ENCODE data around the gene ZMYND8.
"Not testable (repeated sequence)": the region's sequence is repeated elsewhere in the genome, so short reads cannot be mapped to it uniquely, and the experiment has no call there.

Gene ZMYND8

DNA sequence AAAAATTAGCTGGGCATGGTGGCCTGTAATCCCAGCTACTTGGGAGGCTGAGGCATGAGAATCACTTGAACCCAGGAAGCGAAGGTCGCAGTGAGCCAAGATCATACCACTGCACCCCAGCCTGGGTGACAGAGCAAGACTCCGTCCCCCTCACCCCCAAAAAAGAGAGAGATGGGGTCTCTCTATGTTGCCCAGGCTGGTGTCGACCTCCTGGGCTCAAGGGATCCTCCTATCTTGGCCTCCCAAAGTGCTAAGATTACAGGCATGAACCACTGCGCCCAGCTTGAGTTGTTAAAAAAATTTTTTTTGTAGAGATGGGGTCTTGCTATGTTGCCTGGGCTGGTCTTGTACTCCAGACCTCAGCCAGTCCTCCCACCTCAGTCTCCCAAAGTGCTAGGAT, 29.5 kb upstream of the ZMYND8 start:
- H3K36me3 ChIP-seq (ENCODE audit: control insufficient read depth in 1 of 2, insufficient read depth in 2 of 2, low read length in 2 of 2); H3K4me1 ChIP-seq (ENCODE audit: control insufficient read depth in 1 of 2, insufficient read depth in 2 of 2, low read length in 2 of 2); H3K27me3 ChIP-seq (ENCODE audit: low read depth, low read length); H3K4me3 ChIP-seq (ENCODE audit: low read depth in 1 of 2, low read length in 2 of 2); H3K9me3 ChIP-seq (ENCODE audit: control insufficient read depth in 1 of 2, low read length in 2 of 2); H3K27ac ChIP-seq (ENCODE audit: low read length): not testable (repeated sequence)

GRCh38 chr20:47382746-47383415, 26.4 kb upstream of the ZMYND8 start:
- H3K36me3 ChIP-seq (ENCODE audit: control insufficient read depth in 1 of 2, insufficient read depth in 2 of 2, low read length in 2 of 2), result no peaks in the 10 kb centered on the region
- peaks cover 0 to 6% of the 10 kb centered on the region in 2 donors for H3K4me1 ChIP-seq (ENCODE audit: control insufficient read depth in 1 of 2, insufficient read depth in 2 of 2, low read length in 2 of 2)
- no peak overlapping the region for H3K27ac ChIP-seq (ENCODE audit: low read length)
- no peak overlapping the region for H3K4me3 ChIP-seq (ENCODE audit: low read depth in 1 of 2, low read length in 2 of 2)
- H3K27me3 ChIP-seq (ENCODE audit: low read depth, low read length), result no peaks in the 10 kb centered on the region
- no peaks in the 10 kb centered on the region for H3K9me3 ChIP-seq (ENCODE audit: control insufficient read depth in 1 of 2, low read length in 2 of 2)

DNA sequence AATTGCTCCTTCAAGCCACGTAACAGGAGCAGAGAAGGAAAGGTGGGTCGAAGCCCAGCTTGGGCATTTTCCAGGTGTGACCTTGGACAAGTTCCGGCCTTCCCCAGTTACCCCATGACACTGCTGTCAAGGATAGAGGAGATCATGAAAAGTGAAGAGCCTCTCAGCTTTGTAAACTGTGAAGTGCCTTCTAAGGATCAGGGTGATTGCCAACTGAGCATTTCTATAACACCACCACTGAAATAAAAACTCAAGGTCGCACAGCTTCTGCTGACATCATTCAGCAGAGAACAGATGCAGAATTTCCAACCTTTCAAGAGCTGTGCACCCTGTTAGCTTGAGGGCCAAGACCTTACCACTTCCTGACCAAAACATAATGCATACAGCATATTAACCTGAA, 24.0 kb upstream of the ZMYND8 start:
- Histone ChIP-seq H3K27ac (ENCODE audit: low read length) (no peak overlapping the region), H3K4me3 (ENCODE audit: low read depth in 1 of 2, low read length in 2 of 2) (no peak overlapping the region), H3K36me3 (ENCODE audit: control insufficient read depth in 1 of 2, insufficient read depth in 2 of 2, low read length in 2 of 2) (no peaks in the 10 kb centered on the region), H3K4me1 (ENCODE audit: control insufficient read depth in 1 of 2, insufficient read depth in 2 of 2, low read length in 2 of 2) (peaks cover 0 to 6% of the 10 kb centered on the region in 2 donors), H3K9me3 (ENCODE audit: control insufficient read depth in 1 of 2, low read length in 2 of 2) (no peaks in the 10 kb centered on the region), H3K27me3 (ENCODE audit: low read depth, low read length) (no peaks in the 10 kb centered on the region)

DNA sequence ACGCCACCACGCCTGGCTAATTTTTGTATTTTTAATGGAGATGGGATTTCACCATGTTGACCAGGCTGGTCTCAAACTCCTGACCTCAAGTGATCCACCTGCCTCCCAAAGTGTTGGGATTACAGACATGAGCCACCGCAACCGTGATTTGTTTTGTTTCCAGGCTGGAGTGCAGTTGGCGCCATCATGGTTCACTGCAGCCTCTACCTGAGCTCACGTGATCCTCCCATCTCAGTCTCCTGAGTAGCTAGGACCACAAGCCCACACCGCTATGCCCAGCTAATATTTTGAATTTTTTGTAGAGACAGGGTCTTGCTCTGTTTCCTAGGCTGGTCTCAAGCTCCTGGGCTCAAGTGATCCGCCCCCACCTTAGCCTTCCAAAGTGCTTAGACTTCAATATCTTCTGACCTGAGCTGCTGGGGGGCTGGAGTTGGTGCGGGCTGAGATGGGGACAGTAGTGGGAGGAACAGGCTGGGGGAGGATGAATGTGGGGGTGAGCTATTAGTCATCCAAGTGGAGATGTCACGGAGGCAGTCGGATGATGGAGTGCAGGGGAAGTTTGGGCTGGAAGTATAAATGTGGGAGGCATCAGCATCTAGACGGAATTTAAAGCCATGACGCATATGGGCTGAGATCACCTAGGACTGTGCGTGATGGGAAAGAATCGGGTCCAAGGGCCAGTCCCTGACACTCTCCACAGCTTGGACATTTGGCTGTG, 23.1 kb upstream of the ZMYND8 start:
- H3K36me3 ChIP-seq (ENCODE audit: control insufficient read depth in 1 of 2, insufficient read depth in 2 of 2, low read length in 2 of 2), result no peaks in the 10 kb centered on the region
- H3K27me3 ChIP-seq (ENCODE audit: low read depth, low read length), result no peaks in the 10 kb centered on the region
- H3K4me3 ChIP-seq (ENCODE audit: low read depth in 1 of 2, low read length in 2 of 2), result no peak overlapping the region
- H3K9me3 ChIP-seq (ENCODE audit: control insufficient read depth in 1 of 2, low read length in 2 of 2), result no peaks in the 10 kb centered on the region
- H3K27ac ChIP-seq (ENCODE audit: low read length), result no peak overlapping the region
- H3K4me1 ChIP-seq (ENCODE audit: control insufficient read depth in 1 of 2, insufficient read depth in 2 of 2, low read length in 2 of 2), result peaks cover 0 to 6% of the 10 kb centered on the region in 2 donors

DNA sequence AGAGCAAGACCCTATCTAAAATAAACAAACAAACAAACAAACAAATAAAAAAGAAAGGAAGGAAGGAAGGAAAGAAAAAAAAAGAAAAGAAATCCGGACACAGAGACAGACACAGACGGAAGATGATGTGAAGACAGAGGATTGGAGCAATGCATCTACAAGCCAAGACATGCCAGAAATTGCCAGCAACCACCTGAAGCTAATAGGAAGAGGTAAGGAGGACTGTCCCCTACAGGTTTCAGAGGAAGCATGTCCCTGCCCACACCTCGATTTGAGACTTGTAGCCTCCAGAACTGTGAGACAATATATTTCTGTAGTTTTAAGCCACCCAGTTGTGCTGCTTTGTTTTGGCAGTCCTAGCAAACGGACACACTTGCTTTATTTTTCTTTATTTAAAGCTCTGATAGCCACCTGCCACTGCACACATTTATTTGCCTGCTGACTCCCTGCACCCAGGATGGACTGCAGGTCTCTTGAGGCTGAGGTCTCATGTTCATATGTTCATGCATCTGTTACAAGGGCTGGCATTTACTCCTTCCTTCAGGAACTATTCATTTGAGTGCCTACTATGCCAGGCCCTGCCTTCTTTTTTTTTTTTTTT, 20.7 kb upstream of the ZMYND8 start:
- Histone ChIP-seq H3K9me3 (ENCODE audit: control insufficient read depth in 1 of 2, low read length in 2 of 2) (no peaks in the 10 kb centered on the region), H3K36me3 (ENCODE audit: control insufficient read depth in 1 of 2, insufficient read depth in 2 of 2, low read length in 2 of 2) (no peaks in the 10 kb centered on the region), H3K27me3 (ENCODE audit: low read depth, low read length) (no peaks in the 10 kb centered on the region), H3K4me3 (ENCODE audit: low read depth in 1 of 2, low read length in 2 of 2) (no peak overlapping the region), H3K4me1 (ENCODE audit: control insufficient read depth in 1 of 2, insufficient read depth in 2 of 2, low read length in 2 of 2) (peaks cover 4% of the 10 kb centered on the region in 2 donors), H3K27ac (ENCODE audit: low read length) (no peak overlapping the region)

DNA sequence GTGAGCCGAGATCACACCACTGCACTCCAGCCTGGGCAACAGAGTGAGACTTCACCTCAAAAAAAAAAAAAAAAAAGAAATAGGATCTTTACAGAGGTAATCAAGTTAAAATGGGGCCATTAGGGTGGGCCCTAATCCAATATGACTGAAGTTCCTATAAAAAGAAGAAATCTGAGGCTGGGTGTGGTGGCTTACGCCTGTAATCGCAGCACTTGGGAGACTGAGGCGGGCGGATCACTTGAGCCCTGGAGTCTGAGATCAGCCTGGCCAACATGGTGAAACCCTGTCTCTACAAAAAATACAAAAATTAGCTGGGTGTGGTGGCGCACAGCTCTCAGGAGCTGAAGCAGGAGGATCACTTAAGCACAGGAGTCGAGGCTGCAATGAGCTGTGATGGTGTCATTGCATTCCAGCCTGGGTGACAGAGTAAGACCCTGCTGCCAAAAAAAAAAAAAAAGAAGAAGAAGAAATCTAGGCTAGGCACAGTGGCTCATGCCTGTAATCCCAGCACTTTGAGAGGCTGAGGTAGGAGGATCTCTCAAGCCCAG, 19.7 kb upstream of the ZMYND8 start:
- not testable (repeated sequence) for H3K9me3 ChIP-seq (ENCODE audit: control insufficient read depth in 1 of 2, low read length in 2 of 2); H3K4me1 ChIP-seq (ENCODE audit: control insufficient read depth in 1 of 2, insufficient read depth in 2 of 2, low read length in 2 of 2); H3K4me3 ChIP-seq (ENCODE audit: low read depth in 1 of 2, low read length in 2 of 2); H3K27me3 ChIP-seq (ENCODE audit: low read depth, low read length); H3K27ac ChIP-seq (ENCODE audit: low read length); H3K36me3 ChIP-seq (ENCODE audit: control insufficient read depth in 1 of 2, insufficient read depth in 2 of 2, low read length in 2 of 2)

DNA sequence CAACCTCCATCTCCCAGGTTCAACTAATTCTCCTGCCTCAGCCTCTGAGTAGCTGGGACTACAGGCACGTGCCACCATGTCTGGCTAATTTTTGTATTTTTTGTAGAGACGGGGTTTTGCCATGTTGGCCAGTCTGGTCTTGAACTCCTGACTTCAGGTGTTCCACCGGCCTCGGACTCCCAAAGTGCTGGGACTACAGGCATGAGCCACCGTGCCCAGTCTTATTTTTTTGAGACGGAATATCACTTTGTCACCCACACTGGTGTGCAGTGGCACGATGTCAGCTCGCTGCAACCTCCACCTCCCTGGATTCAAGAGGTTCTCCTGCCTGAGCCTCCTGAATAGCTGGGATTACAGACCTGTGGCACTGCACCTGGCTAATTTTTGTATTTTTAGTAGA, 17.6 kb upstream of the ZMYND8 start:
- not testable (repeated sequence) for H3K9me3 ChIP-seq (ENCODE audit: control insufficient read depth in 1 of 2, low read length in 2 of 2); H3K4me3 ChIP-seq (ENCODE audit: low read depth in 1 of 2, low read length in 2 of 2); H3K4me1 ChIP-seq (ENCODE audit: control insufficient read depth in 1 of 2, insufficient read depth in 2 of 2, low read length in 2 of 2); H3K27ac ChIP-seq (ENCODE audit: low read length); H3K36me3 ChIP-seq (ENCODE audit: control insufficient read depth in 1 of 2, insufficient read depth in 2 of 2, low read length in 2 of 2); H3K27me3 ChIP-seq (ENCODE audit: low read depth, low read length)

DNA sequence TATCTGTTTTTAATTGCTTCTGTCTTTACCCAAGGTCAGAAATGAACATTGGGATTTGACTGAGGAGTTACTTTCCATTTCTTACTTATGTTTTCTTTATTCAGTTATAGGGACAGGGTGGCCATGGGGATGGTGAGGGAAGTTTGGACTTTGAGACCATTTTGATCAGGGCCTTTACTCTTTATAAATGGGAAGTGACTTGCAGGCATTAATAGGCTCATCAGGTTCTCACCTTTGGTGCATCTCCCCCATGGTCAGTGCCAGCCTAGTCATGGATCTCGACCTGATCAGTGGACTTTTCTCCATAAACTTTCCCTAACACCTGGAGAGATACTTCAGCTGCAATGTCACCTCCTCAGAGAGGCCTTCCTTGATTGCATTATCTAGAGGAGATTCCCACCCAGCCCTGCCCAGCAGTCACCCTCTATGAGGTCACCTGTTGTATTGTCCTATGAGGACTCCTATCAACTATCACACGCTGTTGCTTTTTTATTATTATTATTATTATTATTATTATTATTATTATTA, 16.8 kb upstream of the ZMYND8 start:
- no peaks in the 10 kb centered on the region for H3K27me3 ChIP-seq (ENCODE audit: low read depth, low read length)
- H3K4me3 ChIP-seq (ENCODE audit: low read depth in 1 of 2, low read length in 2 of 2), result no peak overlapping the region
- H3K9me3 ChIP-seq (ENCODE audit: control insufficient read depth in 1 of 2, low read length in 2 of 2), result no peaks in the 10 kb centered on the region
- no peaks in the 10 kb centered on the region for H3K36me3 ChIP-seq (ENCODE audit: control insufficient read depth in 1 of 2, insufficient read depth in 2 of 2, low read length in 2 of 2)
- peaks cover 4% of the 10 kb centered on the region in 2 donors for H3K4me1 ChIP-seq (ENCODE audit: control insufficient read depth in 1 of 2, insufficient read depth in 2 of 2, low read length in 2 of 2)
- H3K27ac ChIP-seq (ENCODE audit: low read length), result no peak overlapping the region

DNA sequence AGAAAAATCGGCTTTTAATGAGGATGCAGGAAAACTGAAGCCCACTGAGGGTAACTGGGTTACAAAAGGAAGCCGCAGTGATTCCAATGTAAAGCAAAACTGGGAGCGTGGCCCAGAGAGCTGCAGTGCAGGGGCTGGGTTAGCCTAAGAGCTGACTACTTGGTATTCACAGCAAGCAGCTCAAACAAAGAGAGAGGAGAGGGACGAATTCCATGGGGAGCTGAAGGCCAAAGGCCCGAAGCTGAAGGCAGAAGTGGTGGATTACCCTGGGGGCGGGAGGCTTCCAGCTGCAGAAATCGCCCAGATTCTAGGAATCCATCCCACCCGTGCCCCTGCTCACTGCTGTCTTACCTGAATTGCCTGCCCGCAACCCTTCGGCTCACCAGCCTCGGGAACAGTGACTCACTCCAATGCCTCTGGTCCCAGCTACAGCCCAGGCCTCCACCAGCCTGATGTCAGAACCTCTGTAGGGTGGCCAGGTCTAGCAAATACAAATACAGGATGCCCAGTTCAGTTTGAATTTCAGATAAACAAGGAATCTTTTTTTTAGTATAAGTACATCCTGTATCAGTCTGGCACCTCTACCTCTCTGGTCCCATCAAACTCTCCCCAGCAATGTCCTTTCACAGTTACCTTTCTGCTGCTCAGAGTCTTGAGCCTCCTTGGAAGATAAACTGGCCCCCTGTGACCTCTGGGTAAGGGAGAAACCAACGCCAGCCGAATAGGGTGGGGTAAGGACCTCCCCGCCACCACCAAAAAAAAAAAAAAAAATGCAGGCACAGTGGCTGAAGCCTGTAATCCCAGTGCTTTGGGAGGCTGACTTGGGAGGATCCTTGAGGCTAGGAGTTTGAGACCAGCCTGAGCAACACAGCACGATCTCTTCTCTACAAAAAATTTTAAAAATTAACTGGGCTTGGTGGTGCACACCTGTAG, 14.6 kb upstream of the ZMYND8 start:
- Histone ChIP-seq H3K27ac (ENCODE audit: low read length) (no peak overlapping the region), H3K9me3 (ENCODE audit: control insufficient read depth in 1 of 2, low read length in 2 of 2) (no peaks in the 10 kb centered on the region), H3K27me3 (ENCODE audit: low read depth, low read length) (no peaks in the 10 kb centered on the region), H3K4me3 (ENCODE audit: low read depth in 1 of 2, low read length in 2 of 2) (no peak overlapping the region), H3K36me3 (ENCODE audit: control insufficient read depth in 1 of 2, insufficient read depth in 2 of 2, low read length in 2 of 2) (no peaks in the 10 kb centered on the region), H3K4me1 (ENCODE audit: control insufficient read depth in 1 of 2, insufficient read depth in 2 of 2, low read length in 2 of 2) (peaks cover 4% of the 10 kb centered on the region in 2 donors)

DNA sequence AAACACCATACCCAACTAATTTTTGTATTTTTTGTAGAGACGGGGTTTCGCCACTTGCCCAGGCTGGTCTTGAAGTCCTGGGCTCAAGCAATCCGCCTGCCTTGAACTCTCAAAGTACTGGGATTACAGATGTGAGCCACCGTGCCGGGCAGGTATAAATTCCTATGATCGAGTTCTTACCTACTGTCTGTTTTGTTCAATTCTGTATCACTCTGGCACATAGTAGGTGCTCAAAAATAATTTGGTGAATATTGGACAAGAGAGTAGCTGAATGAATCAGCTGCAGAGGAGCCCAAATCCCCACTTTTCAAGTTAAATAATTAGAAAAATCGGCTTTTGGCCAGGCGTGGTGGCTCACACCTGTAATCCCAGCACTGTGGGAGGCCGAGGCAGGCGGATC, 13.7 kb upstream of the ZMYND8 start:
- Histone ChIP-seq H3K27me3 (ENCODE audit: low read depth, low read length) (no peaks in the 10 kb centered on the region), H3K4me1 (ENCODE audit: control insufficient read depth in 1 of 2, insufficient read depth in 2 of 2, low read length in 2 of 2) (peaks cover 4% of the 10 kb centered on the region in 2 donors), H3K9me3 (ENCODE audit: control insufficient read depth in 1 of 2, low read length in 2 of 2) (no peaks in the 10 kb centered on the region), H3K4me3 (ENCODE audit: low read depth in 1 of 2, low read length in 2 of 2) (no peak overlapping the region), H3K27ac (ENCODE audit: low read length) (no peak overlapping the region), H3K36me3 (ENCODE audit: control insufficient read depth in 1 of 2, insufficient read depth in 2 of 2, low read length in 2 of 2) (no peaks in the 10 kb centered on the region)

GRCh38 chr20:47368301-47368700, 11.8 kb upstream of the ZMYND8 start:
- Histone ChIP-seq H3K36me3 (ENCODE audit: control insufficient read depth in 1 of 2, insufficient read depth in 2 of 2, low read length in 2 of 2) (no peaks in the 10 kb centered on the region), H3K4me1 (ENCODE audit: control insufficient read depth in 1 of 2, insufficient read depth in 2 of 2, low read length in 2 of 2) (peaks cover 4% of the 10 kb centered on the region in 2 donors), H3K4me3 (ENCODE audit: low read depth in 1 of 2, low read length in 2 of 2) (no peak overlapping the region), H3K9me3 (ENCODE audit: control insufficient read depth in 1 of 2, low read length in 2 of 2) (no peaks in the 10 kb centered on the region), H3K27me3 (ENCODE audit: low read depth, low read length) (no peaks in the 10 kb centered on the region), H3K27ac (ENCODE audit: low read length) (no peak overlapping the region)

All from muscle layer of duodenum (tissue), 2 donors.